SJCRH30 (cell line): ENCODE measurements around the gene ATP6V0B. TPM values are rescaled to one million over a fixed set of nuclear protein-coding genes. Genes with fewer than 3 reads are reported as not detected.

ENCODE experiments used
- DNase-seq, 2 experiments: peaks; one replicate each; pipeline ENCODE4 v3.0.0-alpha.2; 2015 to 2020
- H3K27ac ChIP-seq: fragments of 250-450 bp; sonication (Bioruptor Pico); 2 replicates; pipeline ENCODE4 v1.5.1; 2020; ENCODE audit warnings: mild to moderate bottlenecking, moderate library complexity
- H3K27me3 ChIP-seq: fragments of 250-450 bp; sonication (Bioruptor Pico); 2 replicates; pipeline ENCODE4 v1.5.1; 2020; ENCODE audit warnings: mild to moderate bottlenecking, moderate library complexity
- H3K36me3 ChIP-seq: fragments of 250-450 bp; sonication (Bioruptor Pico); 2 replicates; pipeline ENCODE4 v1.5.1; 2020; ENCODE audit warnings: mild to moderate bottlenecking, moderate library complexity
- H3K4me1 ChIP-seq: fragments of 250-450 bp; sonication (Bioruptor Pico); 2 replicates; pipeline ENCODE4 v1.5.1; 2020; ENCODE audit warnings: mild to moderate bottlenecking, moderate library complexity
- H3K4me3 ChIP-seq: fragments of 250-450 bp; sonication (Bioruptor Pico); 2 replicates; pipeline ENCODE4 v1.5.1; 2020; ENCODE audit warnings: mild to moderate bottlenecking, moderate library complexity
- H3K9me3 ChIP-seq: fragments of 250-450 bp; sonication (Bioruptor Pico); replicated peaks from 2 replicates; pipeline ENCODE4 v1.5.1; 2020; ENCODE audit warnings: mild to moderate bottlenecking, moderate library complexity
- total RNA-seq: library from RNA; depleted of rRNA; stranded (reverse); fragments of >200 nt; shearing (Covaris generic); gene quantifications from 2 replicates; pipeline ENCODE4 v1.2.3, GENCODE V29; 2014; rRNA removed

The ATP6V0B gene
- total RNA-seq: 89.7 and 109 TPM in 2 replicates

DNA sequence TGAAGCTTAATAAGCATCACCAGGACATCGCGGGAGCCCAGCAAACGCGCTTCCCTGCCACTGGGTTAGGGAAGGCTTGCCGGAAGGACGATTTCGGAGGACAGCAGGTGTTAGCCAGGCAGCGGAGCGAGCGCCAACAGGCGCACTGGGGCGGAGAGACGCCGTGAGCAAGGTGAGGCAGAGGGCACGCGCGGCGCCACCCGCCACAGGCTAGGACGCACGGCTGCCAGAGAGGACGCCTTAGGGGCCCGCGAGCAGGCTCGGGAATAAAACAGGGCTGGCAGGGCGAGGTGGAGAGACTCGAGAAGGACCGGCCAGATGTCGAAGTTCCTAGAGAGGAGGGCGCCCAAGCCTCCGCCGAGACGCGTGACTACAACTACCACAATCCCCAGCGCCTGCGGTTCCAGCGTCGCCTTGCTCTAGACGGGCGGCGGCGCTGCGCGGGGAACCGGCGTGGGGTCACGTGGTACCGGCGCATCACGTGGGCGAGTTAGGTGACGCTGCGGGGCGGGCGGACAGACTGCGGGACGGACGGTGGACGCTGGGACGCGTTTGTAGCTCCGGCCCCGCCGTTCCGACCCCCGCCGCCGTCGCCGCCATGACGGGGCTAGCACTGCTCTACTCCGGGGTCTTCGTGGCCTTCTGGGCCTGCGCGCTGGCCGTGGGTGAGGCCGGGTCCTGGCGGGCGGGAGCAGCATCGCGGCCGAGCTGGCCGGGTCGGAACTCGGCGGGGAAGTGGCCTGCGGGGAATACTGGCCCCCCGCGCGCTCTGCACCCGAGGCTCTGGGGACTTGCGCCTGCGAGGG is at the start of gene ATP6V0B:
Gene ATP6V0B (plus strand): TSS at position 518 of the 806 bp plus-strand sequence. CDS start 81 bp downstream, at position 599.
- H3K36me3 ChIP-seq: peaks cover 20% of the 10 kb centered on the region
- no peaks in the 10 kb centered on the region for H3K9me3 ChIP-seq
- H3K27ac ChIP-seq: peak within 1 kb of the TSS; percentile 59
- no peaks in the 10 kb centered on the region for H3K27me3 ChIP-seq
- H3K4me1 ChIP-seq: peaks cover 3% of the 10 kb centered on the region; the same call in 1 of the 2 replicates
- peak; percentile 97 to 98 for DNase-seq
- H3K4me3 ChIP-seq: peak within 1 kb of the TSS; percentile 79

DNA sequence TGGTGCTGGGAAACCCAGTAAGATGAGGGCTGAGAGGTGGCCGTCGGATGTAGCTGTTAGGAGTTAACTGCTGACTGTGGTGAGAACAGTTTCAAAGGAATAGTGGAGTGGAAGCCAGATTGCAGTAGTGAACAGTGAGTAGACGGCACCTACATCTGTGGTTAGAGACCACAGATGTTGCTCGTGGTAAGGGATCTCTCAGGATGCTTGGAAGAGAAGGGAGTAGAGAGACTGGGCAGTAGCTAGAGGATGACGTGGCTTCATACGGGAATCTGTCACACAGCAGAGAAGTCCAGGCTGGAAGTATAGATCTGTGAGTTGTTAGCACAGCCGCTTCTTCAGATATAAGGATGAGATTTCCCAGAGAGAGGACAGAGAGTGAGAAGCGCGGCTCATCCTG is 48.9 kb upstream of the ATP6V0B start:
- no peaks in the 10 kb centered on the region for H3K27me3 ChIP-seq
- no peaks in the 10 kb centered on the region for H3K9me3 ChIP-seq
- no peak for DNase-seq
- no peaks in the 10 kb centered on the region for H3K36me3 ChIP-seq
- peaks cover 6% of the 10 kb centered on the region; the same call in 1 of the 2 replicates for H3K4me1 ChIP-seq
- no peak overlapping the region for H3K27ac ChIP-seq
- H3K4me3 ChIP-seq: no peak overlapping the region

DNA sequence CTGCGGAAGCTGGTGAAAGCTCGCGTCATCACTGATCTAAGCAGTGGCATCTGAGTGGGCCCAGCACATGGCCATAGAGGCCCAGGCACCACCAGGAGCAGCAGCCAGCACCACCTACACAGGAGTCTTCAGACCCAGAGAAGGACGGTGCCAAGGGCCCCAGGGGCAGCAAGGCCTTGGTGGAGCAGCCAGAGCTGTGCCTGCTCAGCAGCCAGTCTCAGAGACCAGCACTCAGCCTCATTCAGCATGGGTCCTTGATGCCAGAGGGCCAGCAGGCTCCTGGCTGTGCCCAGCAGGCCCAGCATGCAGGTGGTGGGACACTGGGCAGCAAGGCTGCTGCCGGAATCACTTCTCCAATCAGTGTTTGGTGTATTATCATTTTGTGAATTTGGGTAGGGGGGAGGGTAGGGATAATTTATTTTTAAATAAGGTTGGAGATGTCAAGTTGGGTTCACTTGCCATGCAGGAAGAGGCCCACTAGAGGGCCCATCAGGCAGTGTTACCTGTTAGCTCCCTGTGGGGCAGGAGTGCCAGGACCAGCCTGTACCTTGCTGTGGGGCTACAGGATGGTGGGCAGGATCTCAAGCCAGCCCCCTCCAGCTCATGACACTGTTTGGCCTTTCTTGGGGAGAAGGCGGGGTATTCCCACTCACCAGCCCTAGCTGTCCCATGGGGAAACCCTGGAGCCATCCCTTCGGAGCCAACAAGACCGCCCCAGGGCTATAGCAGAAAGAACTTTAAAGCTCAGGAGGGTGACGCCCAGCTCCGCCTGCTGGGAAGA is 44.4 kb upstream of the ATP6V0B start:
- H3K36me3 ChIP-seq: no peaks in the 10 kb centered on the region
- DNase-seq: peak; percentile 75 to 82
- H3K9me3 ChIP-seq: no peaks in the 10 kb centered on the region
- no peaks in the 10 kb centered on the region for H3K27me3 ChIP-seq
- no peak overlapping the region for H3K4me3 ChIP-seq
- H3K27ac ChIP-seq: no peak overlapping the region
- H3K4me1 ChIP-seq: peaks cover 21% of the 10 kb centered on the region

DNA sequence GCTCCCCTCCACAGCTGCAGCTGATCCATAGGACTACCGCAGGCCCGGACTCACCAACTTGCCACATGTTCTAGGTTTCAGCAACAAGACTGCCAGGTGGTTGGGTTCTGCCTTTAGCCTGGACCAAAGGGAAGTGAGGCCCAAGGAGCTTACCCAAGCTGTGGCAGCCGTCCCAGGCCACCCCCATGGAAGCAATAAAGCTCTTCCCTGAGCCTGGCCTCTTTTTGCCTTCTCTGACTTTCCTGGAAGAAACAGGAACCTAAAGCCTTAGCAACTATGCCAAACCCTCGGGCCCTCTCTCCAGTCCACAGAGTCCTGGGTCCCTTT is 43.8 kb upstream of the ATP6V0B start:
- no peak overlapping the region for H3K4me3 ChIP-seq
- no peaks in the 10 kb centered on the region for H3K9me3 ChIP-seq
- no peak for DNase-seq
- peaks cover 21% of the 10 kb centered on the region for H3K4me1 ChIP-seq
- no peaks in the 10 kb centered on the region for H3K27me3 ChIP-seq
- H3K36me3 ChIP-seq: no peaks in the 10 kb centered on the region
- no peak overlapping the region for H3K27ac ChIP-seq

DNA sequence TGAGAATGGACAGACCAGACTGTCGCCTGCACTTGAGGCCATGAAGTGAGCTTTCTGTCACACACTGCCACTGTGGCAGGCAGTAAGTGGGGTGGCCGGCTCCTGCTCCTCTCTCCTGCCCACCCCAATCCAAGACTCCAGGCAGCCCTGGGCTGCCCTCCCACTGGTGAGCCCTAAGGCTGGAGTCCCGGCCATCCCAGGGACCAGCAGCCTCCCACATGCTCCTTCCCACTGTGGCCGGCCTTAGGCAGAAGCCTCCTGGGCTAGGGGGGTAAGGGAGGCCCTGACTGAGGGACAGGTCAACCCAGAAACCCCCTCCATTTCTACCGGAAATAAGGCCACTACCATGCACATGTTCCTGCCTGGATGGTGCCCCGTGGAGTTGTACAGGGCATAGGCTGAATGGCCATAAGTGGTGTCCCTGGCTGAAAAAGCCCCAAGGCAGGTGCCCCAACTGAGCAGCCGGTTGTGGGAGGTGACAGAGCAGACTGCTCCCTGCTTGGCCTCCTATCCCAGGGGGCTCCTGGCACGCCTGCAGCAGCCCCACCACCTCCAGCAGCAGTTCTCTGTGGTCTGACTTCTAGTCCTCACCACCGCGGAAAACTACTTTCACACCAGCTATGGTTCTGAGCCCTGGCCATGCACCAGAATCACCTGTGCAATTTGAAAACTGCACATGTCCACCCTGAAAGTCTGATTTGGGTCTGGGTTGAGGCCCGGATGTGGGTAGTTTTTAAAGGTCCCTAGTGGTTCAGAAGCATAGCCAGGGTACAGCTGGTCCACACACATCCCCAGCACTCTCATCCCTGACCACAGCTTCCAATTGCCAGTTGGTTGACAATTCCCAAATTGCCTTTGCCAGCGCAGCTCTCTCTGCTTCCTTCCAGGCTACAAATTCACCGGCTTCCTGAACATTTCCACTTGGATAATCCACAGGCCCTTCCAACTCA is 42.8 kb upstream of the ATP6V0B start:
- Histone ChIP-seq H3K4me1 (peaks cover 21% of the 10 kb centered on the region), H3K27me3 (no peaks in the 10 kb centered on the region), H3K36me3 (no peaks in the 10 kb centered on the region), H3K4me3 (no peak overlapping the region), H3K27ac (no peak overlapping the region), H3K9me3 (no peaks in the 10 kb centered on the region)
- DNase-seq: no peak

DNA sequence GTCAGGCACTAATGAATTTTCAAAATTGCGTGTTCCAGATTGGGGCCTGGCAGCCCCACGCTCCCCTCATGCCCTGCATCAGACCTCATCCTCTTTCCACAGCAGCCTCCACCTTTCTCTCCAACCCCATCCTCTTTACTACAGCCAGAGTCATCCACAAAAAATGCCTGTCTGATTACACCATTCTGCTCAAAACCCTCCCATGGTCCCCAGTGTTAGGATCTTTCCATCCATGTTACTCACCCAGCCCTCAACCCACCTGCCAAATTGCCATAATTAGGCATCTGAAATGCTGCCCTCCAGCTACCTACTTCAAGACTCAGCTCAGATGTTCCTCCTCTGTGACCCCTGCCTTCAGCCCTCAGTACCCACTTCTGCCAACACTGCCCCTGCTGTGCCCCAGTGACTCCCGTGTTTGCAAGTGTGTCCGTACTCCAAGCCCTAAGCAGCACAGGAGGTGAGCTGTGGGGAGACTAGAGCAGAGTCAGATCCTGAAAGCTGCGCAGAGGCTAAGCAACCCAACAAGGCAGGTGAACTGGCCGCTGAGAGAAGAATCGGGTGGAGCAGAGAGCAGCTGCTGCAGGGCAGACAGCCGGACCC is 41.9 kb upstream of the ATP6V0B start:
- no peaks in the 10 kb centered on the region for H3K27me3 ChIP-seq
- no peaks in the 10 kb centered on the region for H3K9me3 ChIP-seq
- peak overlapping the region; percentile 59 for H3K4me3 ChIP-seq
- H3K27ac ChIP-seq: no peak overlapping the region
- no peak for DNase-seq
- peaks cover 21% of the 10 kb centered on the region for H3K4me1 ChIP-seq
- no peaks in the 10 kb centered on the region for H3K36me3 ChIP-seq

DNA sequence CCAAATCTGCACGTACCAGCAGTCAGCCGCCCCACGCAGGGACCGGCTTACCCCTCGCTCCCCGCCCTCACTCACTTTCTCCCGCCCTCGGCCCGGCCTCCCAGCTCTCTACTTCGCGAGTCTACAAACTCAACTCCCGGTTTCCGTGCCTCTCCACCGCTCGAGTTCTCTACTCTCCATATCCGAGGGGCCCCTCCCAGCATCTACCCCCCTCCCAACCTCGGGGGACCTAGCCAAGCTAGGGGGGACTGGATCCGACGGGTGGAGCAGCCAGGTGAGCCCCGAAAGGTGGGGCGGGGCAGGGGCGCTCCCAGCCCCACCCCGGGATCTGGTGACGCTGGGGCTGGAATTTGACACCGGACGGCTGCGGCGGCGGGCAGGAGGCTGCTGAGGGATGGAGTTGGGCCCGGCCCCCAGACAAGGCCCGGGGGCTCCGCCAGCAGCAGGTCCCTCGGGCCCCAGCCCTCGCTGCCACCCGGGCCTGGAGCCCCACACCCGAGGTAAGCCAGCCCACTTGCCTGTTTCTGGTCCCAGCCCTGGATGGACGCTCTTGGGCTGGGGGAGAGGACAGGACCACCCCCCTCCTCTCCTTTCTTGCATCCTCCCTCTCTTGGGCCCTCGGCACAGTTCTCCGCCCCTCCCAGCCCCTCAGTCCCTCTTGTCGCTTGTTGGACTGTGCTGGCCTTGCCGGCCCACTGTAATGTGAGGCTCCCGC is 41.2 kb upstream of the ATP6V0B start, which contains the start of gene ARTN:
Gene ARTN (plus strand): TSS at position 416 of the 715 bp plus-strand sequence. CDS start 1,856 bp downstream, outside the sequence.
- peak within 1 kb of the TSS; percentile 59 for H3K4me3 ChIP-seq
- no peaks in the 10 kb centered on the region for H3K36me3 ChIP-seq
- no peak within 1 kb of the TSS for H3K27ac ChIP-seq
- H3K27me3 ChIP-seq: no peaks in the 10 kb centered on the region
- H3K4me1 ChIP-seq: peaks cover 21% of the 10 kb centered on the region
- no peaks in the 10 kb centered on the region for H3K9me3 ChIP-seq
- peak; percentile 66 to 74 for DNase-seq

DNA sequence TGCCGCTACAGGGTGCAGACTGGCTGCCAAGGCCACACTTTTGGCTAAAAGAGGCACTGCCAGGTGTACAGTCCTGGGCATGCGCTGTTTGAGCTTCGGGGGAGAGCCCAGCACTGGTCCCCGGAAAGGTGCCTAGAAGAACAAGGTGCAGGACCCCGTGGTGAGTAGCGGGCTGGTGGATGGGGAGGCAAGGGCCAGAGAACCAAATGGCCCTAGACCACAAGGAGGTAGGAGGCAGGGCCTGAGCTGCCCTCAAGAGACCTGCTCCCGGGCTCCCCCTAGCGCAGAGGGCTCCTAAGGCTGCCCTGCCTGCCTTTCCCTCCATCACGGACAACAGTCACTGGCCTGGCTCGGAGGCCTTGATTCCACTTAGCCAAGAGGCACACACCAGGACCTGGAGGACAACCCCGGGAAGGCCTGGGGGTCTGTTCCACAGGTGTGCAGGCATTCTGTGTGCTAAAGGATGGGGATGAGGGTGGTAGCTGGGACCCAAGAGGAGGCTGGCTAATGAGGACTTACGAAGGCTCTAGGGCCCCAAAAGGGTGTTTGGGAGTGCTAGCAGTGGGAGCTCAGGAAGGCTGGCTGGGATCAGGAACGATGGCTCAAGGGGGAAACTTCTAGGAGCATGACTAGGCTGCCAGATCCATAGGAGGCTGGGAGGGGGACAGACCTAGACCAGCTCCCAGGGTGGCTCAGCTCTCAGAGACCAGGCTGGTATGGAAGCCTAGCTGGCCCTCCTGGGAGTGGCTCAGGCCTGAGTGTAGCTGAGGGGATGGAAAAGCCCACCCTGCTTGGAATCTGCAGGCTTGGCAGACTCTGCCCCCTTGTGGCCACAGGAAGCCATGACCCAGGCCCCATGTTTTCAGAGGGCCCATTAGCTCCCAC is 40.4 kb upstream of the ATP6V0B start:
- Histone ChIP-seq H3K27me3 (no peaks in the 10 kb centered on the region), H3K4me3 (peak overlapping the region; percentile 59), H3K4me1 (peaks cover 21% of the 10 kb centered on the region), H3K9me3 (no peaks in the 10 kb centered on the region), H3K27ac (no peak overlapping the region), H3K36me3 (no peaks in the 10 kb centered on the region)
- DNase-seq: peak; percentile 88 to 95

DNA sequence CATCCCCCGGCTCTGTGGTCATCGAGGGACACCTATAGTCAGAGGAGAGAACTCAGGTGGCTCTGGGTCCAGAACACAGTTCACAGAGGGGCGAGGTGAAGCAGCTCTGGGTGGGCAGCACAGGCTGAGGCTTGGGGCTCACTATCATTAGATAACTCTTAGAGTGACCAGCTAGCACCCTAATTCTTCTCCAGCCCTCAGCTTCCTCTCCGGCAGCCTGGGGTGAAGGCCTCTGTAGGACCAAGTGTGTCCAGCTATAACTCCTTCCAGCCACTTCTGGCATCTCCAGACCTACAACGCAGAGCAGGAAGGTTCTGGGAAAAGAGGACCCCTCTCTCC is 39.8 kb upstream of the ATP6V0B start:
- Histone ChIP-seq H3K27ac (no peak overlapping the region), H3K27me3 (no peaks in the 10 kb centered on the region), H3K4me1 (peaks cover 21% of the 10 kb centered on the region), H3K36me3 (no peaks in the 10 kb centered on the region), H3K4me3 (no peak overlapping the region), H3K9me3 (no peaks in the 10 kb centered on the region)
- no peak for DNase-seq

DNA sequence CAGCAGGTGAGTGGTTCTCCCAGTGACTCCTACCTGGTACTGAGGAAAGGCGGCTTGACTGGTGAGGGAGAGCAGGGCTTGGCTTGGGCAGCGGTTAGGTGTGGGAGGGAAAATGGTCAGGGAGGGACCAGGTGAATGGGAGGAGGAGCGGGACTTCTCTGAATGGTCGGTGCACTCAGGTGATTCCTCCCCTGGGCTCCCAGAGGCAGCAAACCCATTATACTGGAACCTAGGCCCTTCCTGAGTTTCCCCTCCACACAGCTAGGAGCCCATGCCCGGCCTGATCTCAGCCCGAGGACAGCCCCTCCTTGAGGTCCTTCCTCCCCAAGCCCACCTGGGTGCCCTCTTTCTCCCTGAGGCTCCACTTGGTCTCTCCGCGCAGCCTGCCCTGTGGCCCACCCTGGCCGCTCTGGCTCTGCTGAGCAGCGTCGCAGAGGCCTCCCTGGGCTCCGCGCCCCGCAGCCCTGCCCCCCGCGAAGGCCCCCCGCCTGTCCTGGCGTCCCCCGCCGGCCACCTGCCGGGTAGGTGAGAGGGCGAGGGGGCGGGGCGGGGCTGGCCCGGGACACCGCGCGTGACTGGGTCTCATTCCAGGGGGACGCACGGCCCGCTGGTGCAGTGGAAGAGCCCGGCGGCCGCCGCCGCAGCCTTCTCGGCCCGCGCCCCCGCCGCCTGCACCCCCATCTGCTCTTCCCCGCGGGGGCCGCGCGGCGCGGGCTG is 38.9 kb upstream of the ATP6V0B start:
- no peak for DNase-seq
- H3K9me3 ChIP-seq: no peaks in the 10 kb centered on the region
- H3K27me3 ChIP-seq: no peaks in the 10 kb centered on the region
- H3K4me3 ChIP-seq: no peak overlapping the region
- H3K36me3 ChIP-seq: no peaks in the 10 kb centered on the region
- peaks cover 14% of the 10 kb centered on the region for H3K4me1 ChIP-seq
- no peak overlapping the region for H3K27ac ChIP-seq

DNA sequence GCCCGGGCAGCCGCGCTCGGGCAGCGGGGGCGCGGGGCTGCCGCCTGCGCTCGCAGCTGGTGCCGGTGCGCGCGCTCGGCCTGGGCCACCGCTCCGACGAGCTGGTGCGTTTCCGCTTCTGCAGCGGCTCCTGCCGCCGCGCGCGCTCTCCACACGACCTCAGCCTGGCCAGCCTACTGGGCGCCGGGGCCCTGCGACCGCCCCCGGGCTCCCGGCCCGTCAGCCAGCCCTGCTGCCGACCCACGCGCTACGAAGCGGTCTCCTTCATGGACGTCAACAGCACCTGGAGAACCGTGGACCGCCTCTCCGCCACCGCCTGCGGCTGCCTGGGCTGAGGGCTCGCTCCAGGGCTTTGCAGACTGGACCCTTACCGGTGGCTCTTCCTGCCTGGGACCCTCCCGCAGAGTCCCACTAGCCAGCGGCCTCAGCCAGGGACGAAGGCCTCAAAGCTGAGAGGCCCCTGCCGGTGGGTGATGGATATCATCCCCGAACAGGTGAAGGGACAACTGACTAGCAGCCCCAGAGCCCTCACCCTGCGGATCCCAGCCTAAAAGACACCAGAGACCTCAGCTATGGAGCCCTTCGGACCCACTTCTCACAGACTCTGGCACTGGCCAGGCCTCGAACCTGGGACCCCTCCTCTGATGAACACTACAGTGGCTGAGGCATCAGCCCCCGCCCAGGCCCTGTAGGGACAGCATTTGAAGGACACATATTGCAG is 38.2 kb upstream of the ATP6V0B start:
- no peak overlapping the region for H3K4me3 ChIP-seq

More for the DNA sequence above, 38.2 kb upstream of the ATP6V0B start:
- Histone ChIP-seq H3K36me3 (no peaks in the 10 kb centered on the region), H3K27me3 (no peaks in the 10 kb centered on the region), H3K9me3 (no peaks in the 10 kb centered on the region), H3K4me1 (peaks cover 13% of the 10 kb centered on the region), H3K27ac (no peak overlapping the region)
- no peak for DNase-seq
